GDM1 (cell line): ENCODE data around the gene FNDC1.
"Not testable (repeated sequence)": the region's sequence is repeated elsewhere in the genome, so short reads cannot be mapped to it uniquely, and the experiment has no call there.

Experiments used
- DNase-seq: peaks from one replicate; lab custom pipeline; 2025; lab: John Stamatoyannopoulos, UW

Gene FNDC1

GRCh38 chr6:159169193-159169555 lies at the start of gene FNDC1:
TSS of gene FNDC1 (plus strand) at chr6:159169400. CDS start at chr6:159169597, 197 bp downstream.
- no peak for DNase-seq

GRCh38 chr6:159119791-159120190 lies 49.4 kb upstream of the FNDC1 start:
- DNase-seq: no peak

GRCh38 chr6:159121486-159121885 lies 47.7 kb upstream of the FNDC1 start:
- no peak for DNase-seq

GRCh38 chr6:159122453-159122852 lies 46.7 kb upstream of the FNDC1 start:
- no peak for DNase-seq

- not testable (repeated sequence) for DNase-seq
Observed at GRCh38 chr6:159123831-159124230, 45.4 kb upstream of the FNDC1 start.

- DNase-seq: no peak
Observed at GRCh38 chr6:159125014-159125609, 44.1 kb upstream of the FNDC1 start.

GRCh38 chr6:159125951-159126352 lies 43.2 kb upstream of the FNDC1 start:
- no peak for DNase-seq

- no peak for DNase-seq
Observed at GRCh38 chr6:159126590-159126989, 42.6 kb upstream of the FNDC1 start.

GRCh38 chr6:159127701-159128100 lies 41.5 kb upstream of the FNDC1 start:
- no peak for DNase-seq

- no peak for DNase-seq
Observed at GRCh38 chr6:159128978-159129377, 40.2 kb upstream of the FNDC1 start.

GRCh38 chr6:159130846-159131245 lies 38.4 kb upstream of the FNDC1 start:
- no peak for DNase-seq

GRCh38 chr6:159131709-159132108 lies 37.5 kb upstream of the FNDC1 start:
- DNase-seq: no peak

GRCh38 chr6:159132664-159133063 lies 36.5 kb upstream of the FNDC1 start:
- DNase-seq: no peak

- DNase-seq: peak; percentile 60
Observed at GRCh38 chr6:159134701-159135364, 34.4 kb upstream of the FNDC1 start.

GRCh38 chr6:159137676-159138075 lies 31.5 kb upstream of the FNDC1 start:
- DNase-seq: no peak

- DNase-seq: no peak
Observed at GRCh38 chr6:159142531-159142930, 26.7 kb upstream of the FNDC1 start.

- DNase-seq: no peak
Observed at GRCh38 chr6:159148641-159149040, 20.6 kb upstream of the FNDC1 start.

GRCh38 chr6:159149641-159150040 lies 19.6 kb upstream of the FNDC1 start:
- DNase-seq: no peak

- no peak for DNase-seq
Observed at GRCh38 chr6:159151266-159151855, 17.8 kb upstream of the FNDC1 start.

- DNase-seq: no peak
Observed at GRCh38 chr6:159152041-159152440, 17.2 kb upstream of the FNDC1 start.

- no peak for DNase-seq
Observed at GRCh38 chr6:159152782-159153181, 16.4 kb upstream of the FNDC1 start.

- no peak for DNase-seq
Observed at GRCh38 chr6:159155679-159156078, 13.5 kb upstream of the FNDC1 start.

- no peak for DNase-seq
Observed at GRCh38 chr6:159156089-159156488, 13.1 kb upstream of the FNDC1 start.

GRCh38 chr6:159157431-159157830 lies 11.8 kb upstream of the FNDC1 start:
- no peak for DNase-seq
